H7 (cell line): ENCODE data around the gene ERC1. TPM values are rescaled to one million over a fixed set of nuclear protein-coding genes. Genes with fewer than 3 reads are reported as not detected.
"Not testable (repeated sequence)": the region's sequence is repeated elsewhere in the genome, so short reads cannot be mapped to it uniquely, and the experiment has no call there.

ENCODE experiments used
- DNase-seq: peaks from one replicate; pipeline ENCODE4 v3.0.0; 2012
- H3K27me3 ChIP-seq: 2 replicates; pipeline ENCODE4 v1.6.0; 2011; ENCODE audit warnings: mild to moderate bottlenecking, low read length; ENCODE audit not compliant: control insufficient read depth, insufficient read depth
- H3K36me3 ChIP-seq: replicated peaks from 2 replicates; pipeline ENCODE4 v1.5.1; 2011; ENCODE audit warnings: low read length; ENCODE audit not compliant: control insufficient read depth, insufficient read depth
- H3K4me3 ChIP-seq: 2 replicates; pipeline ENCODE4 v1.5.1; 2011; ENCODE audit warnings: low read depth, mild to moderate bottlenecking, control low read depth, low read length, moderate library complexity; ENCODE audit not compliant: insufficient read depth
- total RNA-seq: library from RNA; depleted of rRNA; stranded (reverse); fragments of >200 nt; shearing (Covaris generic); gene quantifications from 2 replicates; pipeline ENCODE4 v1.2.3, GENCODE V29; 2014

ERC1 gene
- total RNA-seq, 1 experiment from 2014 or later, result 10.3 TPM

DNA sequence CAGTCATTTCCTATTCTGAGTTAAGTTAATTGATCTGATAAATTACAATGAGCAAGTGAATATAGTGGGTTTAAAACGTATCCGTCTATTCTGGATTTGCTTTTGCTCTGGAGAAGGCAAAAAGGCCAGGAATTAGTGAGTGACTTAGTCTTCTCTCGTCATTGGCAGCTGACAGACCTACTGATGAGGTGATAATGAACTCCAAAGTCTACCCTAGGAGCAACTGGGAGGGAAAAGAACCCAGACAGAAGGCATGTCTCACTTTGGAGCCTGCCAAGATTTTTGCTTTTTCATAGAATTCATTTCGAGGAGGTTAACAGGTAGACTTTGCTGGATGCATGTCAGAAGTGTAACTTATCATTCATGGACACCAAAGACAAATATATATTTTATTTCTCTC is 333.1 kb downstream of the ERC1 start:
- no peak for DNase-seq
- H3K4me3 ChIP-seq, result no peak overlapping the region
- H3K36me3 ChIP-seq, result no peaks in the 10 kb centered on the region
- no peaks in the 10 kb centered on the region for H3K27me3 ChIP-seq

DNA sequence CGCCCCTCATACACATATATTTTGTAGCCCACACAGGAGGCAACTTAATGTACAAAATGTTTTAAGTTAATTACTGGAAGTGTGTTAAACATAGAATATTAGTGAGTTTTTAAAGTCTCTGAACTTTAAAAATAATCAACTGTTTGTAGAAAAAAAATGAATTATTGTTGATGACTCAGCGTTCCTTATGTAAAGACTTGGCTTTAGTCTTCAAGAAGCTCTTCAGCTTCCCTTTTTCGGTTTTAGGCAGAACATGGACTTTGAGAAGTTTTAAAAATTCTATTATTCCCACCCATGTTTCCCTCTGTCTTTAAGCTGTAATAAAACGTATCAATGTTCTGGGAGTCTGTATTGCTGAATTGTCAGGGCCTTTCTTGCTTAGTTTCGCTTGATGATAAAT is 333.9 kb downstream of the ERC1 start:
- H3K36me3 ChIP-seq, result no peaks in the 10 kb centered on the region
- H3K27me3 ChIP-seq, result no peaks in the 10 kb centered on the region
- H3K4me3 ChIP-seq, result no peak overlapping the region
- DNase-seq, result no peak

DNA sequence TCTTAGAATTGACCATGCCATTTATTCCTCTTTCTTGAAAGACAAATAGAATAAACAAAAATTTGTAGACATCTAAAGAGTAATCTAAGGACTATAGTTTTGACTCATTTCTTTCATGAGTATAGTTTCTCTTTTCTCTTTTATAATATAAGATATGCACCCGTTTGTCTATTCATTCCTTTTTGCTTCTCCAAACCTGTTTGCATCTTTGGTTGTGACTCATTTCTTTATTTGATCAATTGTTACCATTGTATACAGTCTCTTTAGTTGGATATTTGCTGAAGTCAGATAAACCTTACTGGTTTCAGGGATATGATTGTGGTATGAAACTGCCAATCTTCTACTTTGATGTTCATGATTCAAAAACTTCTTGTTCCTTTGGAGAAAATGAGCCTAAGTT is 334.6 kb downstream of the ERC1 start:
- H3K36me3 ChIP-seq, result no peaks in the 10 kb centered on the region
- no peak overlapping the region for H3K4me3 ChIP-seq
- no peaks in the 10 kb centered on the region for H3K27me3 ChIP-seq
- no peak for DNase-seq

DNA sequence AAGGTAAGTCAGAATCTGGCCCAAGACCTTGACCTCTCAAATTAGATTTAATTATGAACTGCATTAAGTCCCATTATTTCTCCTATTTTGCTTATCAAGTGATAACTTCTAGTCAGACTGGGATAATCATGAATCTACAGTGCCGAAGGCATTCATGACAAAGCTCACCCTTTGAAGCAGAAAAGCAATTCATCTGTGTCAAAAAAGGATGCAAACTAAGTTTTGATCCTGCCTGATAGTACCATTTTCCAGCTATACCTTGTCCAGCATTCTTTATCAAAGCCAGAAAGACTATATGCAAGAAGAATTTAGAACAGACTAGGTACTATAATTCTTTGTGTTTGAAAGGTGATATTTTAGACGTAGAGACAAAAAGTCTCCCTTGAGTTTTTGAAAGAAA is 335.2 kb downstream of the ERC1 start:
- DNase-seq, result no peak
- no peaks in the 10 kb centered on the region for H3K27me3 ChIP-seq
- H3K36me3 ChIP-seq, result no peaks in the 10 kb centered on the region
- H3K4me3 ChIP-seq, result no peak overlapping the region

DNA sequence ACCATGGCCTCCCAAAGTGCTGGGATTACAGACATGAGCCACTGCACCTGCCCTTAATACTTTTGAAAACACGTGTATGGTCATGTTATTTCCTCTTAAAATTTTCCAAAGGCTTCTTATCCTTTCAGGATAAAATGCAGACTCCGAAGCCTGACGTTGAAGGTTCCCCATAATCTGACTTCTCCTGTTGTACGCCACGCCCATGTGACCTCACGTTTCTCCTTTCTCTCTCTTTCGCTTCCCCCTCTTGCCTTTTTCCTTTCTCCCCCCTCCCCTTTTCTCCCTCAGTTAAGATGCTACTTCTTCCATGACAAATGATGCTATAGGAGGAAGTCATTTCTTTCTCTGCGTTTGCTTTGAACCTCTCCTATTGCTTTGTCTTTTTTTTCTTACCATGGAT is 337.4 kb downstream of the ERC1 start:
- Histone ChIP-seq H3K36me3 (no peaks in the 10 kb centered on the region), H3K4me3 (no peak overlapping the region), H3K27me3 (no peaks in the 10 kb centered on the region)
- DNase-seq, result no peak

DNA sequence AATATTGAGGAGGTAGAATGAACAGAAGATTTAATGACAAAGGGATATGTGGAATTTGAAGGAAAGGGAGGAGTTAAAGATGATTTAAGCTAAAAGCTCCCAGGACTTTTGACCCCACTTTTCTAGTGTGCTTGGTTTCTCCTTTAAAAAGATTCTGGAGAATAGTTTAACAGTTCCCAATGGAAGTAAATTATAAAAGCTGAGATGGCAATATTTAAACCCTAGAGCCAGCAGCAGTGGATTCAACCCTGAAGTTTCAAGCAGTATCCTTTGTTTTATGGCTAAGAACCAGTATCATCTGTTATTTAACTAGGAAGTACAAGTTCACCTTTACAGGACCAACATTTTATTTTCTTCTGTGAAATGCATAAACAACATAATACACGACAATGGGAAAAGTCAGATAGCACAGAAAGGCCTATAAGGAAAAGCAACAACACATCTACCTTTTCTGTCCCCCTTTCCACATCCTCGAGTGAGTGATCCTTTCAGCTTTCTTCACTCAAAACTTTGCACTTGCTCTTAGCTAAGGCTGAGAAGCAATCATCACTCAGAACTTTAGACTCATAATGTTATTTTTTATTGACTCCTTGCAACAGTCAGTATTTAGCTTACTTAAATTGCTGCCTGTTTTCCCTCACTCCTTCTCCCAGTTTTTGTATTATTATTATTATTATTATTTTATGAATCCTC is 338.9 kb downstream of the ERC1 start:
- Histone ChIP-seq H3K36me3 (no peaks in the 10 kb centered on the region), H3K27me3 (no peaks in the 10 kb centered on the region), H3K4me3 (no peak overlapping the region)
- DNase-seq, result no peak

DNA sequence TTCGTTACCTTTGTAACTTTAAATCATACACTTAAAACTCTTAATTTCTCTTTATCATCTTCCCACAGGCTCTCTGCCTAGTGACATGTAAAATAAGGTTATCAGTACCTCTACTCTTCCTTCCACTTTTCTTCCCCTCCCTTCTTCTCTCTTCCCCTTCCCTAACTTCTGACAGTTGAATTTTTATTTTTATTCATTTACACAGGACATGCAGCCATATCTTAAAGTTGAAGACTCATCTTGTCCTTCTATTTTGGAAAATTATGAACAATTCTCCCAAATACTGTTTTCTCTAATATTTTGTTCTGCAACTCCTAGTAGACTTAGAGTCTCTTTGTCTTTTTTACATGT is 339.4 kb downstream of the ERC1 start:
- H3K4me3 ChIP-seq, result no peak overlapping the region
- H3K27me3 ChIP-seq, result no peaks in the 10 kb centered on the region
- DNase-seq, result no peak
- no peaks in the 10 kb centered on the region for H3K36me3 ChIP-seq

DNA sequence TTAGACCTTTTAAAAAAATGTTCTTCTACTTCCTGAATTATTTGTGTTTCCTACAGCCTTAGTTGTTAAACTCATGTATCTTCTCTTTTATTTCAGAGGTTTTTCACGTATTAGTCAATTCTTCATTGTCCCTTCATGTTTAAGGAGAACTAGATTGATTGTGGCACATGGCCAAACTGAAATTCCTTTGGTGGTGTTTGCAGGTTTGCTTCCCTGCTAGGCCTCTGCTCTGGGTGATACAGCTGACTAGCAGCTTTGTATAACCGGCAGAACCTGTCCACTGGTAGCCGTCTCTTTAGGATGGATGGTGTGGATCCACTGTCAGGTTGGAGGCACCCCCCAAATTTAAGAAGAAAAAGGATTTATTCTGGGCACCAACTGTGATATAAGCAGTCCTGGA is 341.3 kb downstream of the ERC1 start:
- H3K4me3 ChIP-seq, result no peak overlapping the region
- no peak for DNase-seq
- no peaks in the 10 kb centered on the region for H3K36me3 ChIP-seq
- no peaks in the 10 kb centered on the region for H3K27me3 ChIP-seq

DNA sequence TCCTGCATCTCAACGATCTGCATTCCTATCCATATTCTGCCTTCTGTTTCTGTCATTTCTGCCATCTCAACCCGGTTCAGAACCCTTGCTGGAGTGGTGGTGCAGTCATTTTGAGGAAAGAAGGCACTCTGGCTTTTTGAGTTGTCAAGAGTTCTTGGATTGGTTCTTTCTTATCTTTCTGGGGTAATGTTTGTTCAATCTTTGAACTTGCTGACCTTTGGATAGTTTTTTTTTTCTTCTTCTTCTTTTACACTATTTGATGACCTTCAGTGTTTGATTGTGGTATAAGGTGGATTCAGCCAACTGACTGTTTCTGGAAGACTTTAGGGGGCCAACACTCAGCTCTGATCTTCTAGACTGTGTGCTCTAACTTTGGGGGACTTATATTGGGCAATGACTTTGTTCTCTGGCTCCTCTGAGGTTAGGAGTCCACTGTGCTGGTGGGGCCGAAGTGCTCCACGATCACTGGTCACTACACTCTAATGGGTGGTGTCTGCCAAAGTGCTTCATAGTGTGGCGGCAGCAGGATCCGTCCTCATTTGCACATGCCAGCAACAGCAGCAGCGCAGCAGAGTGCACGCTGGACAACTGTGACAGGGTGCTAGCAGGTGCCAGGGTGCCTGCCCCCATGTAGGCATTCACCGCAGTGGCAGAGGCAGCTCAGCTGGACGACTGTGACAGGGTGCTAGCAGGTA is 347.6 kb downstream of the ERC1 start:
- Histone ChIP-seq H3K27me3 (no peaks in the 10 kb centered on the region), H3K36me3 (no peaks in the 10 kb centered on the region), H3K4me3 (no peak overlapping the region)
- DNase-seq, result no peak

DNA sequence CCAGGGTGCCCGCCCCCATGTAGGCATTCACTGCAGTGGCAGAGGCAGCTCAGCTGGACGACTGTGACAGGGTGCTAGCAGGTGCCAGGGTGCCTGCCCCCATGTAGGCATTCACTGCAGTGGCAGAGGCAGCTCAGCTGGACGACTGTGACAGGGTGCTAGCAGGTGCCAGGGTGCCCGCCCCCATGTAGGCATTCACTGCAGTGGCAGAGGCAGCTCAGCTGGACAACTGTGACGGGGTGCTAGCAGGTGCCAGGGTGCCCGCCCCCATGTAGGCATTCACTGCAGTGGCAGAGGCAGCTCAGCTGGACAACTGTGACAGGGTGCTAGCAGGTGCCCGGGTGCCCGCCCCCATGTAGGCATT is 348.1 kb downstream of the ERC1 start:
- not testable (repeated sequence) for H3K36me3 ChIP-seq, H3K4me3 ChIP-seq, DNase-seq, H3K27me3 ChIP-seq

DNA sequence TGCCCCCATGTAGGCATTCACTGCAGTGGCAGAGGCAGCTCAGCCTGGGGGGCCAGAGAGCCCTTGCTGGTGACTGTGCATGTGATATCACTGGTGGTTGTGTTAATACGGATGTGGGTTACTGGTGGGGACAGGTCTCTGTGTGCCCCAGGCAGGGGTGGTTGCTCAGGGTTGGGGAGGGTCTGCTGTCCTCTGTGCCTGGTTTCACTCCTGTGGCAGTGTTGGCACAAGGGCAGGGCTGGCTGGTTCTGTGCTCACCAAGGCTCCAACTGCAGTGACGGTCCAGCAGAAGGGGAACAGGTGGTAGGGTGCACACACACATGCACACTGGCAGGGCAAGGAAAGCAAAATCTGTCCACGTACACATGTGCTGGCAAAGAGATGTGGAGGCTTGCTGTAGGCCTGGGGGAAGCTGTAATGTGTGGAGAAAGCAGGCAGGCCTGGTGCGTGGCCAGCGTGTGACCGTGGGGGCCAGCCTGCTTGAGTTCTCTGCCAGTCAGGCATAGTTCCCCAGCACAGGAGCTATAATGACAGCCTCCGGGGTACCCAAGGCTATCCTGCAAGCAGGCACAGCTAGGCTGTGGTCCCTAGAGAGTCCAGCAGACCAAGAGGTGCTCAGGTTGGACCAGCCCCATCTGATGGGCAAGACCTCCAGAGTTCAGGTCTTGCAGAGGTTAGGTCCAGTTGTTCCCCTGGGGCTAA is 348.7 kb downstream of the ERC1 start:
- DNase-seq, result no peak
- Histone ChIP-seq H3K4me3 (no peak overlapping the region), H3K27me3 (no peaks in the 10 kb centered on the region), H3K36me3 (no peaks in the 10 kb centered on the region)

DNA sequence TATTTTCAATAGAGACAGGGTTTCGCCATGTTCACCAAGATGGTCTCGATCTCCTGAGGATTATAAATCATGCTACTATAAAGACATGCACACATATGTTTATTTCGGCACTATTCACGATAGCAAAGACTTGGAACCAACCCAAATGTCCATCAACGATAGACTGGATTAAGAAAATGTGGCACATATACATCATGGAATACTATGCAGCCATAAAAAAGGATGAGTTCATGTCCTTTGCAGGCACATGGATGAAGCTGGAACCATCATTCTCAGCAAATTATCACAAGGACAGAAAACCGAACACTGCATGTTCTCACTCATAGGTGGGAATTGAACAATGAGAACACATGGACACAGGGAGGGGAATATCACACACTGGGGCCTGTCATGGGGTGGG is 350.2 kb downstream of the ERC1 start:
- DNase-seq, H3K4me3 ChIP-seq, H3K36me3 ChIP-seq, H3K27me3 ChIP-seq: not testable (repeated sequence)

DNA sequence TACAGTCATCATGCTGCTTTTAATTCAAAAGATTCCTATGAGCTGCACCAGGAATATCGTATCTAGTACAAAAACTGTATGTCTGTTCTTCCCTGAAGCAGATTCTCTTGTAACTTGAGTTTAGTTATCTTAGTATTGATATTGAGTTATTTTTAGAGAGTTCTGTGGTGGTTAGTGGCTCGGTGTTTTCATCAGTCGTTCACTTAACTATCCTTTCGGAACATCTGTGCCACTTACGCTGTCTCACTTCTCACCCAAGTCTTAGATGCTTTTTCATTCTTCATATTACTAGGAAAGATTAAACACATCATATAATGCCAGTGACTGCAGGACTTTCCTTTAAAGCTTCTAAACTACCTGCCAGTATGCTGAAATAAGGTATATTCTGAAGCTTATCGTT is 352.4 kb downstream of the ERC1 start:
- DNase-seq, result no peak
- no peaks in the 10 kb centered on the region for H3K36me3 ChIP-seq
- H3K4me3 ChIP-seq, result no peak overlapping the region
- H3K27me3 ChIP-seq, result no peaks in the 10 kb centered on the region

DNA sequence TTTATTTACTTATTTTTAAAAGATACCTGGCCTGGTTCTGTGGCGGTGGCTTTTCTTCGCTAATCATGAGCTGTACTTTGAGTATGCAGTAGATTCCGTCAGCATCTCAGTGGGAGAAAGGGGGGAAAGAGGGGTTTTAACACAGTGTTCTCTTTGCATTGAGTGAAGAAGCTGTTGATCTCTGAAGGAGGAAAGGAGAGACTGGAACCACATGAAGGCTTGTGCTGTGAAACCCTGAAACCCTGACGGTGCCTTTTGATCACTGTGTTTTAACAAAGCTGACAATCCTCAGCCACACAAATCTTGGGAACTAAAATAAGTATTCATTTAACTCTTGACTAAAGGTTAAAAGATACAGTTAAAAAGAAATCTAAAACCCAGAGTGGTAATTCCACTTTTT is 353.2 kb downstream of the ERC1 start:
- Histone ChIP-seq H3K4me3 (no peak overlapping the region), H3K36me3 (no peaks in the 10 kb centered on the region), H3K27me3 (no peaks in the 10 kb centered on the region)
- no peak for DNase-seq

DNA sequence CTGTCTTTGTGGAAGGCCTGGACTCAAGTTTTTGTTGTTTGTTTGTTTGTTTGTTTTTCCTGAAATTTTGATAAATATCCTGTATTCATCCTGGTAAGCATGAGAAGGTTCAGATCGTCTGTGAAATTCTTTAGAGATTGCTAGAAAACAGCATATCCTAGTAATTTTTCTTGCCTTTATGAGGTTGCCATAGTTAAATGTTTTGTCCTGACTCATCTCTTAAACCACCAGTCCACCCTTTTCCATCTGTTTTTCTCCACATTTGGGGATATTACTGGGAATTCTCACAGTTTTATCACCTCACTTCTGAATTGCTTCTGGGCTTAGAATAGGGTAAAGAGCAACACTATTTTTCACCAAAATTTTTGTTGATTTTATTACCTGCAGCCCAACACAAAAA is 355.1 kb downstream of the ERC1 start:
- DNase-seq, result no peak
- Histone ChIP-seq H3K27me3 (no peaks in the 10 kb centered on the region), H3K36me3 (no peaks in the 10 kb centered on the region), H3K4me3 (no peak overlapping the region)
